ENCODE results near the gene CEND1. TPM values are rescaled to one million over a fixed set of nuclear protein-coding genes. Genes with fewer than 3 reads are reported as not detected.

The CEND1 gene
- total RNA-seq, 2 donors from 2014 or later = 0.95 to 3.4 TPM

- Mint-ChIP-seq H3K27ac (no peak overlapping the region), H3K9me3 (no peaks in the 10 kb centered on the region), H3K36me3 (no peaks in the 10 kb centered on the region), H3K4me3 (no peak overlapping the region), H3K27me3 (no peaks in the 10 kb centered on the region), H3K4me1 (ENCODE audit: low read depth in 2 of 2) (peaks cover 0 to 4% of the 10 kb centered on the region in 2 donors)
- ATAC-seq = no peak
- no peak for DNase-seq (ENCODE audit: low spot score)
Measured at GRCh38 chr11:769887-770641, 19.8 kb downstream of the CEND1 start.

DNA sequence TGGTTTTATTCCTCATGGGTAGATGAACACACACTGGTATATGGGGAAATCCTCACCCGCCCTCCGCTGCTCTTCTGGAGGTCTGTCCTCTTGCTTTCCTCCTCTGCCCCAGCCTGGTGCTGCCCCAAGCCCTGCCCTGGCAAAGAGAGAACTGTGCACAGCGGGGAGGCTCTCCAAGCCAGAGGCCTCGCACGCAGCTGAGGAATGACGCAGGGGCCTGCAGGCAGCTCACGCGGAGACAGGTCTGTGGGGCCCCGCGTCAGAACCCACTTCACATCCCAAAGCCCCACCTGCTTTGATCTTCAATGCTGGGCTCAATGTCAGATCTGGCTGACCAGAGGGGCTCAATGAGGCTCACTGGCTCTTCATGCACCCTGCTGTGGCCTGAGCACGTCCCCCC is 22.7 kb downstream of the CEND1 start:
- H3K36me3 Mint-ChIP-seq = no peaks in the 10 kb centered on the region
- H3K27ac Mint-ChIP-seq = no peak overlapping the region

GRCh38 chr11:766936-767210 is 23.0 kb downstream of the CEND1 start:
- Mint-ChIP-seq H3K4me3 (no peak overlapping the region), H3K9me3 (no peaks in the 10 kb centered on the region), H3K4me1 (ENCODE audit: low read depth in 2 of 2) (no peaks in the 10 kb centered on the region), H3K27ac (no peak overlapping the region), H3K36me3 (no peaks in the 10 kb centered on the region), H3K27me3 (no peaks in the 10 kb centered on the region)
- ATAC-seq (no peak), DNase-seq (ENCODE audit: low spot score) (no peak)

More for the DNA sequence above, 22.7 kb downstream of the CEND1 start:
- no peak overlapping the region for H3K4me3 Mint-ChIP-seq
- H3K4me1 Mint-ChIP-seq (ENCODE audit: low read depth in 2 of 2) = no peaks in the 10 kb centered on the region
- no peaks in the 10 kb centered on the region for H3K9me3 Mint-ChIP-seq
- ATAC-seq (no peak), DNase-seq (ENCODE audit: low spot score) (no peak)
- H3K27me3 Mint-ChIP-seq = no peaks in the 10 kb centered on the region

DNA sequence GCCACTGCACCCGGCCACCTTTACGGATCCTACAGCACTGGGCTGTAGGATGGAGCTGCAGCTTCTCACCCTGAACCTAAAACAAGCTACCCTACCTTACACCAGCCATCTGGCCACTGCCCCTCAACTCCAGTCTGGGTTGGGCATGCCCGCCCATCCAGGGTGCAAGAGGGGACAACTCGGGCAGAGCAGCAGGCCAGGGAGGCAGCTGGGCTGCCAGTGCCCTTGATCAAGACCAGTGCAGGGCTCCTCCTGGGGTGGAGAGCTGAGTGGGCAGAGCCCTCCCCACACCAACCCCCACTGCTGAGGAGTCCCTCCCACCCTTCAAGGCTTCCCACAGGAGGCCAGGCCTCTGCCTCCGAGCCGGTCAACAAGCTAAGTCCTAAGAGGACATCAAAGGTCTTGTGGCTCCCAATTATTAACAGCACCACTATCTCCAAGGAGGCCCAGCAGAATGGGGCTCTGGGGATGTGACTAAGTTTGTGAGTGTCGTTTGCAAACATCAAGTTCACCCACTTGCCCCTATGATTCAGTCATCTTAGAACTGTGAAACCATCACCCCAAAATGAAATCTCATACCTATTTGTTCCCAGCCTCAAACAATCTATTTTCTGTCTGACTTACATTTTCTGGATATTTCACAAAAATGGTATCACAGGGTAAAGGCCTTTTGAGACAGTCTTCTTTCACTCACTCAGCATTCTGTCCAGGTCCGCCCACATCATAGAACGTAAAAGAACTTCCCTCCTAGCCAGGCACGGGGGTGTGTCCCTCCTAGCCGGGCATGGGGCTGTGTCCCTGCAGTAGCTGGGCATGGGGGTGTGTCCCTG is 23.6 kb downstream of the CEND1 start:
- no peak overlapping the region for H3K27ac Mint-ChIP-seq
- H3K27me3 Mint-ChIP-seq = no peaks in the 10 kb centered on the region
- no peak overlapping the region for H3K4me3 Mint-ChIP-seq
- no peaks in the 10 kb centered on the region for H3K9me3 Mint-ChIP-seq
- no peaks in the 10 kb centered on the region for H3K4me1 Mint-ChIP-seq (ENCODE audit: low read depth in 2 of 2)
- no peaks in the 10 kb centered on the region for H3K36me3 Mint-ChIP-seq
- ATAC-seq (no peak), DNase-seq (ENCODE audit: low spot score) (peak; percentile 34)

- Mint-ChIP-seq H3K9me3 (no peaks in the 10 kb centered on the region), H3K36me3 (no peaks in the 10 kb centered on the region), H3K27ac (no peak overlapping the region), H3K27me3 (no peaks in the 10 kb centered on the region), H3K4me1 (ENCODE audit: low read depth in 2 of 2) (no peaks in the 10 kb centered on the region), H3K4me3 (no peak overlapping the region)
- ATAC-seq = no peak
- DNase-seq (ENCODE audit: low spot score) = peak; percentile 16
Measured at GRCh38 chr11:765802-766091, 24.1 kb downstream of the CEND1 start.

GRCh38 chr11:765025-765801 is 24.7 kb downstream of the CEND1 start:
- Mint-ChIP-seq H3K4me1 (ENCODE audit: low read depth in 2 of 2) (no peaks in the 10 kb centered on the region), H3K9me3 (no peaks in the 10 kb centered on the region), H3K4me3 (no peak overlapping the region), H3K27me3 (no peaks in the 10 kb centered on the region), H3K27ac (no peak overlapping the region), H3K36me3 (no peaks in the 10 kb centered on the region)
- peak; percentile 63 for DNase-seq (ENCODE audit: low spot score)
- ATAC-seq = peak; percentile 66 to 71

DNA sequence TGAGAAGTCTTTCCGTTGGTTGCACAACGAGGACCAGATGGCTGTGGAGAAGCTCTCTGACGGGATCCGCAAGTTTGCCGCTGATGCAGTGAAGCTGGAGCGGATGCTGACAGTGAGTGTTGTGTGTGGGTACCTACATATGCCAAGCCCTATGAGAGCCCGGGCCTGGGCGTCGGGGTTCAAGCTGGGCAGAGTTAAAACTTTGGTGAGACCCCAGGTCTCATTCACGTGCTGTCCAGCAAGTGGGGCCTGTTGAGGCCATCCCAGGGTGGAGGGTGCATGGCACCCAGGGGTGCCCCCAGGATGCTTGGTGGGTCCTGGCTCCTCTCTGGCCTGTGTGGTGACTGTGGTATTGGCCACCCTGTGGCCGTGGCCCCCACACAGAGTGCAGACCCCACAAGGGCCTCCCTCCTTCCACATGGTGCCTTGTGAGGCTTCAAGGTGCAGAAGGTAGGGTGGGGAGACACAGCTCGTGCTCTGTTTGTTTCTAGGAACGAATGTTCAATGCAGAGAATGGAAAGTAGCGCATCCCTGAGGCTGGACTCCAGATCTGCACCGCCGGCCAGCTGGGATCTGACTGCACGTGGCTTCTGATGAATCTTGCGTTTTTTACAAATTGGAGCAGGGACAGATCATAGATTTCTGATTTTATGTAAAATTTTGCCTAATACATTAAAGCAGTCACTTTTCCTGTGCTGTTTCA is 25.4 kb downstream of the CEND1 start:
- ATAC-seq = no peak
- Mint-ChIP-seq H3K27me3 (no peaks in the 10 kb centered on the region), H3K27ac (no peak overlapping the region)

DNA sequence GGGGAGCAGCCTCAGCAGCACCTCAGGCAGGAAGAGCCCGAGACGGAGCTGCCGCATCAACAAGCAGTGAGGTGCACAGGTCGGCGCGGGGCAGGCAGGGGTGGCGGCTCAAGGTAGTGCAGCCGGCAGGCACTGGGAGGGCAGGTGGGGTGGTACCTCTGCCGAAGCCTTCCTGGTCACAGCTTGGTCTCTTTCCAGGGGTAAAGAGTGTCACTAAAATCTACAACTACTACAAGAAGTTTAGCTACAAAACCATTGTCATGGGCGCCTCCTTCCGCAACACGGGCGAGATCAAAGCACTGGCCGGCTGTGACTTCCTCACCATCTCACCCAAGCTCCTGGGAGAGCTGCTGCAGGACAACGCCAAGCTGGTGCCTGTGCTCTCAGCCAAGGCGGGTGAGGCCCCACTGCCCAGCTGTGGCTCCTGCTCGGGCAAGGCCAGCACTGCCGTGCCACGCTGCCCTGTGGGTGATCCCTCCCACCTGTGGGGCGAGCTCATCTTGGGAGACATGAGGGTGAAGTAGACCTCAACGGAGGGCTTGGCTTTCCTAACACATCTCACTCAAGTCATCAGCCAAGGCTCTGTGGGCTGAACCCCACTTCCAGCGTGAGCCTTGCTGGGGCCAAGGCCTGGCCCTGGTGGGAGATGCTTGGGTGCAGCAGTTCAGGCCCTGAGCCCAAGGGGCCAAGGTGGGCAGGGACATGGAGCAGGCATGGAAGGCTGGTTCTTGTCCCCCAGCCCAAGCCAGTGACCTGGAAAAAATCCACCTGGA is 26.2 kb downstream of the CEND1 start:
- Mint-ChIP-seq H3K9me3 (no peaks in the 10 kb centered on the region), H3K4me3 (no peak overlapping the region), H3K27ac (no peak overlapping the region), H3K4me1 (ENCODE audit: low read depth in 2 of 2) (no peaks in the 10 kb centered on the region), H3K27me3 (no peaks in the 10 kb centered on the region), H3K36me3 (no peaks in the 10 kb centered on the region)
- no peak for ATAC-seq
- DNase-seq (ENCODE audit: low spot score) = peak; percentile 37

More for the DNA sequence above, 25.4 kb downstream of the CEND1 start:
- peak; percentile 37 for DNase-seq (ENCODE audit: low spot score)
- Mint-ChIP-seq H3K4me3 (no peak overlapping the region), H3K4me1 (ENCODE audit: low read depth in 2 of 2) (no peaks in the 10 kb centered on the region), H3K9me3 (no peaks in the 10 kb centered on the region), H3K36me3 (no peaks in the 10 kb centered on the region)

DNA sequence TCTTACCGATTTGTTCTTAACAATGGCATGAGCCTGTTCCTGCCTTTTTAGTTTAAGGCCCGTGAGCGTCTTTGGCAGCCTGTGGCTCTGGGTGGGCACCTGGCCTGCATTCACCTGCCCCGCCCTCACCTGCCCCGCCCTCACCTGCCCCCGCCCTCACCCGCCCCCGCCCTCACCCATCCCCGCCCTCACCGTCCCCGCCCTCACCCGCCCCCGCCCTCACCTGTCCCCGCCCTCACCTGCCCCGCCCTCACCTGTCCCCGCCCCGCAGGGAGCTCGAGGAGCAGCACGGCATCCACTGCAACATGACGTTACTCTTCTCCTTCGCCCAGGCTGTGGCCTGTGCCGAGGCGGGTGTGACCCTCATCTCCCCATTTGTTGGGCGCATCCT is 26.8 kb downstream of the CEND1 start:
- H3K36me3 Mint-ChIP-seq = no peaks in the 10 kb centered on the region
- H3K4me3 Mint-ChIP-seq = no peak overlapping the region
- DNase-seq (ENCODE audit: low spot score) = no peak
- no peaks in the 10 kb centered on the region for H3K27me3 Mint-ChIP-seq
- no peak for ATAC-seq
- no peaks in the 10 kb centered on the region for H3K4me1 Mint-ChIP-seq (ENCODE audit: low read depth in 2 of 2)
- H3K27ac Mint-ChIP-seq = no peak overlapping the region
- H3K9me3 Mint-ChIP-seq = no peaks in the 10 kb centered on the region

- Mint-ChIP-seq H3K9me3 (no peaks in the 10 kb centered on the region), H3K4me1 (ENCODE audit: low read depth in 2 of 2) (no peaks in the 10 kb centered on the region), H3K27me3 (no peaks in the 10 kb centered on the region), H3K4me3 (no peak overlapping the region), H3K36me3 (no peaks in the 10 kb centered on the region), H3K27ac (no peak overlapping the region)
- no peak for ATAC-seq
- peak; percentile 45 for DNase-seq (ENCODE audit: low spot score)
Measured at GRCh38 chr11:762421-763072, 27.3 kb downstream of the CEND1 start.

DNA sequence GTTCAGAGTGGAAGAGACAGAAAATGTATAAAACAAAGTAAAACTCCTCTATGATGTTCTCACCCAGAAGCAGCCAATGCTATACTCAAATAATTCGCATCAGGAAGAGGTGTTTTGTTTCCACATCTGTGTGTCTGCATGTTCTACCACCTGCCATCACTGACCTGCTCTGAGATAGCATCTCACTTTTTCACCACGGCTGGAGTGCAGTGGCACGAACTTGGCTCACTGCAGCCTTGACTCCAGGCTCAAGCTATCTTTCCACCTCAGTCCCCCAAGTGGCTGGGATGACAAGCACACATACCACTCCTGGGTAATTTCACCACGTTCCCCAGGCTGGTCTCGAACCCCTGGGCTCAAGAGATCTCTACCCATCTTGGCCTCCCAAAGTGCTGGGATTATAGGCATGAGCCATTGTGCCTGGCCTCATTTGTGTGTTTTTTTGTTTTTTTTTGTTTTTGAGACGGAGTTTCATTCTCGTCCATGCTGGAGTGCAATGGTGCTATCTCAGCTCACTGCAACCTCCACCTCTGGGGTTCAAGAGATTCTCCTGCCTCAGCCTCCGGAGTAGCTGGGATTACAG is 28.3 kb downstream of the CEND1 start:
- no peak overlapping the region for H3K4me3 Mint-ChIP-seq

GRCh38 chr11:760236-760635 is 29.7 kb downstream of the CEND1 start:
- Mint-ChIP-seq H3K36me3 (no peaks in the 10 kb centered on the region), H3K27ac (no peak overlapping the region)

More for the DNA sequence above, 28.3 kb downstream of the CEND1 start:
- no peaks in the 10 kb centered on the region for H3K36me3 Mint-ChIP-seq
- H3K27ac Mint-ChIP-seq = no peak overlapping the region
- H3K27me3 Mint-ChIP-seq = no peaks in the 10 kb centered on the region
- no peaks in the 10 kb centered on the region for H3K4me1 Mint-ChIP-seq (ENCODE audit: low read depth in 2 of 2)
- ATAC-seq (no peak), DNase-seq (ENCODE audit: low spot score) (no peak)
- no peaks in the 10 kb centered on the region for H3K9me3 Mint-ChIP-seq

More at GRCh38 chr11:760236-760635, 29.7 kb downstream of the CEND1 start:
- peaks cover 0 to 2% of the 10 kb centered on the region in 2 donors for H3K4me1 Mint-ChIP-seq (ENCODE audit: low read depth in 2 of 2)
- no peaks in the 10 kb centered on the region for H3K9me3 Mint-ChIP-seq
- no peaks in the 10 kb centered on the region for H3K27me3 Mint-ChIP-seq
- no peak overlapping the region for H3K4me3 Mint-ChIP-seq
- no peak for ATAC-seq
- DNase-seq (ENCODE audit: low spot score) = no peak

Data from natural killer cell treated with Interleukin-12 subunit alpha and Interleukin-12 subunit beta and Interleukin-15 and Interleukin-18, amount 100 ng/mL, for 72 hours (primary cell).